ENCODE measurements around the gene RBP3.

RBP3 gene

DNA sequence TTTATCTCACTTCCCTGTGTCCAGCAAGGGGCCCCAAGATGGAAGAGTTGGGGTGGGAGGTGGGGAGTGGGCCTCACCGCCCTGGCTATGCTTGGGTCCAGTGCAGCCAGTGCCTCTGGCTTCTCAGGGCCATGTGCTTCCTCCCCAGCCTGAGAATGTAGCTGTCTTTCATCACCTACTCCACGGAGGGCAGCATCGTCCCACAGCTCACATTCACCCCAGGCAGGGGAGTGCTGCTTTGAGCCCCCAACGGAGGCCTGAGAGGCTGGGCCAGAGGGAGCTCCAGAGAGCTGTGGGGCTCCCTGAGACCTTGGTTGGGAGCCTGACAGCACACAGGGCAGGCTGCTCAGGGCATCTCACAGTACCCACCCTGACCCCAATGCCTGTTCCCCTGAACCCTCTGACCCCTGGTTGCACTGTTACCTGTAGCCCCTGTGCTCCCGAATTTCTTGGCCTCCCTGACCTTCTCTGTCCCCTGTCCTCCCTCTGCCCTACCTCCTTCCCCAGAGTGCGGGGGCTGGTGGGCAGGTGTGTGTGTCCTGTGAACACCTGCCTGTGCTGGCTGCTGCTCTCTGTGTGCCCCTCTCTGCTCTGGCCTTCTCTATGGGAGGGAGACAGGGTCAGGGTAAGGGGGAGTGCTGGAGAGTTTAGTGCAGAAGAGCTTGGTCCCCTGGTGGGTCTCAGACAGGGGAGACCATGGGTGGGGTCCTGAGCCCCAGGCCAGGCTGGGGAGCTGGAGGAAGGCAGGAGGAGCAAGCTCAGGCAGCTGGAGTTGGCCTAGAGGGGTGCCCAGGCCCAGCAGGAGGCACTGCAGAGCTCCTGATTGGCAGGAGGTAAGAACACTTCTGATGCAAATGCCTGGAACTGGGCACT is 55.5 kb downstream of the RBP3 start:
- DNase-seq: no peak

DNA sequence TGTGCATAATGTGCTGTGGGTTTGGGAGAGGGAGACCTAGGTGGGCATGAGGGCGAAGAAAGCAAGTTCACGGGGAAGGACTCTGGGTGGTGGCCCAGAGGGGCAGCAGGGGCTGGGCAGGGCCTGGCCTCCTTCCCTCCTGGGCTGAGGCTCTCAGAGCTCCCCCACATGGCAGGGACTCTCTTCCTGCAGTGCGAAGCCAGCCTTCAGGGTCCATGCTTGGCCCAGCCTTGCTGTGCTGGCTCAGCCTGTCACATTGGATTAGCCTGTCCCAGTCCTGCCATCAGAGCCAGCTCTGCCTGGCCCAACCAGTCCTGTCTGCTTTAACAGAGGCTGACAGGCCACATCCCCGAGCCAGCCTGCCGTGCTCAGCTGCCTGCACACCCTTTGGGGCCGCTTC is 56.3 kb downstream of the RBP3 start:
- no peak for DNase-seq

DNA sequence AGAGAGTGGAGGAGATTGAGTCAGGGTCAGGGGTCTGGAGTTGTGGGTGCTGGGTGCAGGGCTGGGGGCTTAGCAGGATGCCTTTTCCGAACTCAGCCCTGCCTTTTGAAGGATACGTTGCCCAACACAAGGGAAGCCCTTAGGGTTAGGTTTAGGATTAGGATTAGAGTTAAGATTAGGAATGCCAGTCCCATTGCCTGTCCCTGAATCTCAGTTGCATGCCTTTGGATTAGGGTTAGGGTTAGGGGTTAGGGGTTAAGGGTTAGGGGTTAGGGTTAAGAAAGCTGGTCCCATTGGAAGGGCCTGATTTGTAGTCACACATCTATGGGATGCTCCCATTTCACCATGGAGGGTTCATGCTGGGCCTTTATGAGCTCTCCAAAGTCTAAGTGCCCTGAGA is 56.8 kb downstream of the RBP3 start:
- DNase-seq: no peak

DNA sequence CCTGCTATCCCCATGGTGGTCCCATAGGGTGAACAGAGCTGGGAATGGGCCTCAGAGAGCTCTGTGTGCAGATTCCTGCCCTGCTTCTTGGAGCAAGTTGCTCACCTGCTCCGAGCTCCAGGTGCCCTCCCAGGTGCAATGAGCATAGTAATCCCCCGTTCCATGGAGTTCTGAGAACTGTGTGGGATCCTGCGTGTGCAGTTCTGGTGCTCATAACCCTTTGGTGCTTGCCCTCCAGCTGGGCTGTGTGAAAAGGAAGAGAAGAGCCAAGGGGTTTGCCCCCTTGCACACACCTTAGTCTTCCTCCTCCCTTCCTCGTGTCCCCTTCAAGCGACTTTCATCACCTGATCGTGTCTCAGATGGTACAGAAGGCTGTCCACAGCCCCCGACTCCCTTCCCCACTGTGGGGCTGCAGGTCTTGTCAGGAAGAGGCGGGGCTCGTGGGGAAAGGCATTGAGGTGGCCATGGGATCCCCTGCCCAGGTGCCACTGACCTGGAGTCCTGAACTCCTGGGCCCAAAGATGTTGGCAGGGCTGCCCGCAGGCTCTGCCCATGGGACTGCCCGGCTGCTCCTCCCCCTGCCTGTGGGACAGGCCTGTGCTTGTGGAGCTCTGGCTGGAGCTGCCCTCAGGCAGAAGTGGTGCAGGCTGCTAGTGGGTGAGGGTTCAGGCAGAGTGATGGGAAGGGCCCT is 57.8 kb downstream of the RBP3 start:
- no peak for DNase-seq

DNA sequence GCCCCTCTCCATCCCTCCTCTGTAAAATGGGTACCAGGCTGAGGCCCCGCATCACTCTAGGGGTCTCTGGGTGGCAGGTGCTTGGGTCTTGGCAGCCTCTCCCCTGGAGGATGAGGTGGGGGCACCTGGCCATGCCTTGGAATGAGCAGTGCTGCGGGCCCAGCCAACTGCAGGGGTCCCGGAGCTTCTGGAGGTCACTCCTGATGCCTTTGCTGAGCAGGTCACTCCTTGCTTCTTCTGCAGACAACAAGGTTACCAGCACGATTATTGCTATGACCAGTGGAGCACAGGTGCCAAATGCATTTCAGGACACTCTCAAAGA is 58.3 kb downstream of the RBP3 start:
- no peak for DNase-seq

DNA sequence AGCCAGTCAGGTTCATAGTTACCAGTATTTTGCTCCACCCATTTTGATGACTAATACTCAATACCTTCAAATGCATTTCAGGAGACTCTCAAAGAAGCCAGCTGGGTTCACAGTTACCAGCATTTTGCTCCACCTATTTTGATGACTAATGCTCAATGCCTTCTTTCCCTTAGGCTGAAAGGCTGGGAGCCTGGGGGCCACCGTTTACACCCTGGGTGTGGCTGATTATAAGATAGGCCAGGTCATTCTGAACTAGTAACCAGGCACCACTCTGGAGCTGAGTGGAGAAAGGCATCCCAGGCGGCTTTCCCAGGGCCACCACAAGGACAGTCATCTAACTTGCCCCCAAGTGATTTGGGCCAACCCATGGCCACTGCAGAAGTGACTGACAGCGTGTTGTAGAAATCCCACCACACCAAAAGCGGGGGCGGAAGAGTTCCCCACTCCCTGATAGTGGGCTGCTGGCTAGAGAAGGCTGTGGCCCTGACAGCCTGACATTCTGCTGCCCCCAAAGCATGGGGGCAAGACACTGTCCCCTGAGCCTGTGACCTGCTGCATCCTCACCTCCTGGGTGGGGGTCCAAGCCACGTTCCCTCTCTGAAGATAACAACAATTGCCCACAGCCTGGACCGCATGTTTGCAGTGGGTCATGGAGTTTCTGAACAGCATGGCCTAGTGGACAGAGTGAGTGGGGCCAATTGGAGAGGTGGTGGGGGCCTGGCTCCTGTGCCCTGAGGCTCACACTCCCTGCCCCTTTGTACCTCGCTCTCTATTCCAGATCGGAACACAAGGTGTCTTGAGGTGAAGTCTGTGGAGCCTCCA is 58.9 kb downstream of the RBP3 start:
- no peak for DNase-seq
